ENCODE data around the gene GATA2.

The GATA2 gene

GRCh38 chr3:128439226-128439625 lies 53.8 kb downstream of the GATA2 start:
- DNase-seq (ENCODE audit: low read depth, low spot score) = no peak
- H3K27ac ChIP-seq = no peak overlapping the region

- no peak overlapping the region for H3K27ac ChIP-seq
- DNase-seq (ENCODE audit: low read depth, low spot score) = no peak
These were observed 54.4 kb downstream of the GATA2 start for GRCh38 chr3:128438488-128439072.

DNA sequence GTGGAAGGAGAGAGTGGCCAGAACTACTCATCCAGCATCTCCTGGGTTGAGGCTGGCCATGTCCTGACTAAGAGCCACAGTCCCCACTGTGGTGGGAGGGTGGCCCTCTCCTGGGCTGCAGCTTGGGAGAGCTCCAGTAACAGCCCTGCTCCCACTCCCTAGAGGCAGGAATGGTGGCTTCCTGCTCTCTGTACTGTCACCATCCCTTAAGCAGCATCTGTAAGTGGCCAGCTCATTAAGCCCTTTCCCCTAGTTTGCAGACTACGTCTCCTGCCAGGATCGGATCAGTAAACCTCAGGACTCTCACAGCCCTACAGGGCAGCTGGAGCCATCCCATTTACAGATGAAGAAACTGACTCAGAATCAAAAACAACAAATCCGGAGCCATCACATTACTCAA lies 56.8 kb downstream of the GATA2 start:
- H3K27ac ChIP-seq = no peak overlapping the region
- no peak for DNase-seq (ENCODE audit: low read depth, low spot score)

DNA sequence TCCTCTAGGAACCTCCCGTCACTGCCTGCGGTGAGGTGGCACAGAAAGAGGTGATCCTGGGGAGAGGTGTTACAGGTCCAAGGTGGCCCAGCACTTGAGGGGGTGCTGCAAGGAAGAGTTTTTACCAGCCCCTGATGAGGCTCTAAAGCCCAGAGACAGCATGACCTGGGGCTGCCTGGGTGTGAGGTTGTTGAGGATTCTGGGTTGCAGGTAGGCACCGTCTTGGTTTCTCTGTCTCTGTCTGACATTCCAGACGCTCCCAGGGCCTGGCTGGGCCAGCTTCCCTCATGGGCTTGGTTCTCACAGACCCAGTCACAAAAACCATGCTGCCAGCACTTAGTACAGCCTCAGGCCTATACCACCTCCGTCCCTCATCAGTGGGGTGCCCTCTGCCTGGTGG lies 57.4 kb downstream of the GATA2 start:
- no peak for DNase-seq (ENCODE audit: low read depth, low spot score)
- no peak overlapping the region for H3K27ac ChIP-seq

- no peak overlapping the region for H3K27ac ChIP-seq
- DNase-seq (ENCODE audit: low read depth, low spot score) = no peak
These were observed 57.9 kb downstream of the GATA2 start for GRCh38 chr3:128435058-128435457.

DNA sequence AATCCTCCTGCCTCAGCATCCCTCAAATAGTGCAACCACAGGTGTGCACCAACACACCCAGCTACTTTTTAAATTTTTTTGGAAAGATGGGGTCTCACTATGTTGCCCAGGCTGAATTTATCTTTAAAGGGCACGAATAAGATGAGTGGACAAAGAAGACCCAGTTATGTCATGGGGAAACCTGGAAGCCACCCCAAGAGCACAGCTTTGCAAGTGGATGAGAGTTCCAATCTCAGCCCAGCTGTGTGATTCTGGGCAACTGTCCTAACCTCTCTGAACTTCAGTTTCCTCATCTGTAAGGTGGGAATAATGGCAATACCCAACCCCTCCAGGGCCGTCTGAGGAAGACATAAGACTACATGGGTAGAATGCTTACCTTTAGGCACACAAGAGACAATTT lies 58.5 kb downstream of the GATA2 start:
- no peak for DNase-seq (ENCODE audit: low read depth, low spot score)
- H3K27ac ChIP-seq = no peak overlapping the region

- DNase-seq (ENCODE audit: low read depth, low spot score) = no peak
- H3K27ac ChIP-seq = no peak overlapping the region
These were observed 59.2 kb downstream of the GATA2 start for GRCh38 chr3:128433837-128434165.

DNA sequence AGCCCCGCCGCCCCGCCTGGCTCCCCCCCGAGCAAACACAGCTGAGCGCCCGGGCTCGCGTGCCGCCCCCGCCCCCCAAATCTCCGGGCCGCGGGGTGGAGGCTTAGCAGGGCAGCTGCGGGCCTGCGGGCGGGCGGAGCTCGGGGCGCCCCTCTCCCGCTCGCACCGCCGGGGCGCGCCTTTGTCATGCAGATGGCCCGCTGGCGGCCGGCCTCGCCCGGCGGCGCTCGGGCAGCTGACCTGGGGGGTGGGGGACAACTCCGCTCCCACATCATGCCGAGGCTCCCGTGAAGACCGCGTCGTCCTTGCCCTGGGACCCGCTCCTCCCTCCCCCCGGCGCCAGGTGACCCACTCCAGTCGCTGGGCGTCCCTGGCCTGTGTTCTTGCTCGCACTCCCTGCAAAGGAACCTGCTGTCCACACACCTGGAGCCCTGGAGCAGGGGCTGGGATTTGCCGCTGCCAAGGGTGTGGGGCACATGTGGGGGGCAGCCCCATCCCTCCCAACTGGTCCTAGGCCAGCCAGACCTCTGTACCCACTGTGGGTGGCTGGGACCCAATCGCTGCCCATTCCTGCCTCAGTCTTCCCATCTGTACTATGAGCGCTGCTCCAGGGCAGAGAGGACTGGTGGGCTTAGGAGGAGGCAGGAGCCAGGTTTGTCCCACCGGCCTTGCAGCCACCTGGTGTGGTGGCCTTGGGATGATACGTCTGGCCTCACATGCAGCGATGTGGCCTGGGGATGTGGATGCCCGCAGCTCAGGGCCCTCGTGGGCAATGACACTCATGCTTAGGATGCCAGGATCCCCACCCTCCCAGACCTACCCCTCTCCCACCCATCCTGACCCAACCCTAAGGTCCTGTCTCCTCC lies 59.8 kb downstream of the GATA2 start:
- H3K27ac ChIP-seq = no peak overlapping the region
- no peak for DNase-seq (ENCODE audit: low read depth, low spot score)

- no peak overlapping the region for H3K27ac ChIP-seq
- no peak for DNase-seq (ENCODE audit: low read depth, low spot score)
These were observed 60.6 kb downstream of the GATA2 start for GRCh38 chr3:128432301-128432970.

GRCh38 chr3:128431803-128432300 lies 61.1 kb downstream of the GATA2 start:
- no peak for DNase-seq (ENCODE audit: low read depth, low spot score)
- no peak overlapping the region for H3K27ac ChIP-seq

DNA sequence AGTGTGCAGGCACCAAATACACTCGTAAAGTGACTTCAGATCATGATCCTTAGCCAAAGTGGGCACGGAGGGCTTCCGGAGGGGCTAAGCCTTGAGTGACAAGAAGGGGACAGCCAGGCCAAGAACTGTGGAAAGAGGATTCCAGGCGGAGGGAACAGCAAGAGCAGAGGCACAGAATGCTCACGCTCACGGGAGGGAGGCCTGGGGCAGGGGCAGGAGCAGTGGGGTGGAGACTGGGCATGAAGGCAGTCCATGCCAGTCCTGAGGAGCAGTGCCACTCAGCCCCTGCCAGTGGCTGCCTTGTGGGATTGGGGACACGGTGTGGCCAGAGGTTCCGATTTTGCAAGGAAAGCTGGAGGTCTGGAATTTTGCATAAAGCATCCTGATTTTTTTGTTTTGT lies 62.3 kb downstream of the GATA2 start:
- H3K27ac ChIP-seq = no peak overlapping the region
- no peak for DNase-seq (ENCODE audit: low read depth, low spot score)

DNA sequence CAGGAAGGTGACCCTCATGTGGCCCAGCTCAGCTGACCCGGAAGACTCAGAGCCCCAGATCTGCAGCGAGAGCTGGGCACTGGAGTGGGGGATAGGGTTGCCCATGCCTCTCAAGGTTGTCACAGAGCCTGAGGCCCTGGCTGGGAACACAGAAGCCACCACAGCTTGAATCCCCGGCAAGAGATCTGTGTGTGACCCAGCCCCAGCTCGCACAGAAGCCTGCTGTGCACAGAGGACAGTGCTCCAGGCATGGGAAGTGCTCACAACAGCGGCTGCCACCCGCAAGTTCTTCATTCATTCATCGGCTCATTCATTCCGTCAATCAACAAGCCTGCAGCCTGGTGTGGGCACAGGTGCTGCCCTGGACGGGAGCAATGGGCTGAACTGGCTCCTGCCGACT lies 62.7 kb downstream of the GATA2 start:
- no peak for DNase-seq (ENCODE audit: low read depth, low spot score)
- no peak overlapping the region for H3K27ac ChIP-seq

DNA sequence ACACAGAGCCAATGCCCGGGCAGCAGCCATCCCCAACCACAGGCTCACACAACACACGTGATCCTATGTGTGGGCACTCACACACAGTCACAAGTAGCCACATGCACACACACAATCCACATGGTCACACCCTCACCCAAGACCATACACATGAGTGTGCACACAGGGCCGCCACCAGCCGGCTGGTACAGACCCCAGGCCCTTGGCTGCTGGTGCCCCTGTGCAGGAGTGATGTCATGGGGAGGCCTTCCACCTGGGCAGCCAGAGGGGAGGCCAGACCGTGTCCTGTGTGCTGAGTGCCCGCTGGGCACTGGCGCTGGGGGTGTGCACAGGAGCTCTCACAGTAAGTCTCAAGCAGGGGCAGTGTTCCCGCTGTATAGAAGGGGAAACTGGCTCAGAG lies 63.2 kb downstream of the GATA2 start:
- DNase-seq (ENCODE audit: low read depth, low spot score) = no peak
- no peak overlapping the region for H3K27ac ChIP-seq
